NCI-H1930 (cell line): ENCODE measurements around the gene PPP1R12C.
A peak's percentile ranks its signal among the peaks of the same experiment; 100 is the strongest.

Experiments used
- DNase-seq, 2 experiments: peaks; one replicate each; lab custom pipeline; 2025; lab: John Stamatoyannopoulos, UW

The PPP1R12C gene

GRCh38 chr19:55146705-55147273, 29.4 kb upstream of the PPP1R12C start:
- peak; percentile 82 to 88 for DNase-seq

- peak; percentile 77 to 80 for DNase-seq
These were observed 28.8 kb upstream of the PPP1R12C start for GRCh38 chr19:55146078-55146704.

GRCh38 chr19:55145232-55145631, 27.8 kb upstream of the PPP1R12C start:
- no peak for DNase-seq

GRCh38 chr19:55141696-55142095, 24.3 kb upstream of the PPP1R12C start:
- no peak for DNase-seq

GRCh38 chr19:55137915-55138314, 20.5 kb upstream of the PPP1R12C start:
- no peak for DNase-seq

- no peak for DNase-seq
These were observed 19.1 kb upstream of the PPP1R12C start for GRCh38 chr19:55136399-55137102.

- no peak for DNase-seq
These were observed 17.3 kb upstream of the PPP1R12C start for GRCh38 chr19:55134736-55135135.

- no peak for DNase-seq
These were observed 16.4 kb upstream of the PPP1R12C start for GRCh38 chr19:55133639-55134444.

GRCh38 chr19:55132453-55133129, 15.2 kb upstream of the PPP1R12C start:
- DNase-seq: no peak

- DNase-seq: no peak
These were observed 14.0 kb upstream of the PPP1R12C start for GRCh38 chr19:55131421-55131820.

GRCh38 chr19:55119053-55119452, 1.6 kb upstream of the PPP1R12C start:
- DNase-seq: no peak

- peak; percentile 86 to 90 for DNase-seq
These were observed 1.1 kb upstream of the PPP1R12C start for GRCh38 chr19:55118401-55118991.

GRCh38 chr19:55117663-55118391, 390 bp upstream of the PPP1R12C start:
- DNase-seq: peak; percentile 99

- no peak for DNase-seq
These were observed 1.1 kb downstream of the PPP1R12C start for GRCh38 chr19:55116232-55116858.

GRCh38 chr19:55115446-55116065, 1.9 kb downstream of the PPP1R12C start:
- DNase-seq: no peak

- no peak for DNase-seq
These were observed 2.8 kb downstream of the PPP1R12C start for GRCh38 chr19:55114566-55115145.

GRCh38 chr19:55113570-55114039, 3.8 kb downstream of the PPP1R12C start:
- no peak for DNase-seq

GRCh38 chr19:55112777-55113569, 4.5 kb downstream of the PPP1R12C start:
- no peak for DNase-seq
